AG09309 (cell line): Measurements from ENCODE around the gene IMPG1.

Experiments
- DNase-seq: peaks from one replicate; pipeline ENCODE4 v3.0.0-alpha.2; 2010; ENCODE audit warnings: low read depth
- H3K4me3 ChIP-seq: 2 replicates; pipeline ENCODE4 v1.5.1; 2011; ENCODE audit warnings: mild to moderate bottlenecking, low read depth, low read length, moderate library complexity; ENCODE audit not compliant: control insufficient read depth
- TF ChIP-seq, protein P1 (sequence below): IDR thresholded peaks from 2 replicates; pipeline ENCODE4 v1.5.1; 2011; ENCODE audit warnings: mild to moderate bottlenecking, low read depth, low read length, inconsistent platforms; ENCODE audit not compliant: insufficient read depth, control insufficient read depth; ENCODE audit errors: missing control alignments

Gene IMPG1

GRCh38 chr6:75896526-75896925 is 175.9 kb downstream of the IMPG1 start:
- TF ChIP-seq, protein P1, sequence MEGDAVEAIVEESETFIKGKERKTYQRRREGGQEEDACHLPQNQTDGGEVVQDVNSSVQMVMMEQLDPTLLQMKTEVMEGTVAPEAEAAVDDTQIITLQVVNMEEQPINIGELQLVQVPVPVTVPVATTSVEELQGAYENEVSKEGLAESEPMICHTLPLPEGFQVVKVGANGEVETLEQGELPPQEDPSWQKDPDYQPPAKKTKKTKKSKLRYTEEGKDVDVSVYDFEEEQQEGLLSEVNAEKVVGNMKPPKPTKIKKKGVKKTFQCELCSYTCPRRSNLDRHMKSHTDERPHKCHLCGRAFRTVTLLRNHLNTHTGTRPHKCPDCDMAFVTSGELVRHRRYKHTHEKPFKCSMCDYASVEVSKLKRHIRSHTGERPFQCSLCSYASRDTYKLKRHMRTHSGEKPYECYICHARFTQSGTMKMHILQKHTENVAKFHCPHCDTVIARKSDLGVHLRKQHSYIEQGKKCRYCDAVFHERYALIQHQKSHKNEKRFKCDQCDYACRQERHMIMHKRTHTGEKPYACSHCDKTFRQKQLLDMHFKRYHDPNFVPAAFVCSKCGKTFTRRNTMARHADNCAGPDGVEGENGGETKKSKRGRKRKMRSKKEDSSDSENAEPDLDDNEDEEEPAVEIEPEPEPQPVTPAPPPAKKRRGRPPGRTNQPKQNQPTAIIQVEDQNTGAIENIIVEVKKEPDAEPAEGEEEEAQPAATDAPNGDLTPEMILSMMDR = no peak
- H3K4me3 ChIP-seq = no peak overlapping the region
- DNase-seq = no peak

- DNase-seq = no peak
- TF ChIP-seq, protein P1 = no peak
- no peak overlapping the region for H3K4me3 ChIP-seq
Observed at GRCh38 chr6:75893776-75894152, 178.7 kb downstream of the IMPG1 start.

DNA sequence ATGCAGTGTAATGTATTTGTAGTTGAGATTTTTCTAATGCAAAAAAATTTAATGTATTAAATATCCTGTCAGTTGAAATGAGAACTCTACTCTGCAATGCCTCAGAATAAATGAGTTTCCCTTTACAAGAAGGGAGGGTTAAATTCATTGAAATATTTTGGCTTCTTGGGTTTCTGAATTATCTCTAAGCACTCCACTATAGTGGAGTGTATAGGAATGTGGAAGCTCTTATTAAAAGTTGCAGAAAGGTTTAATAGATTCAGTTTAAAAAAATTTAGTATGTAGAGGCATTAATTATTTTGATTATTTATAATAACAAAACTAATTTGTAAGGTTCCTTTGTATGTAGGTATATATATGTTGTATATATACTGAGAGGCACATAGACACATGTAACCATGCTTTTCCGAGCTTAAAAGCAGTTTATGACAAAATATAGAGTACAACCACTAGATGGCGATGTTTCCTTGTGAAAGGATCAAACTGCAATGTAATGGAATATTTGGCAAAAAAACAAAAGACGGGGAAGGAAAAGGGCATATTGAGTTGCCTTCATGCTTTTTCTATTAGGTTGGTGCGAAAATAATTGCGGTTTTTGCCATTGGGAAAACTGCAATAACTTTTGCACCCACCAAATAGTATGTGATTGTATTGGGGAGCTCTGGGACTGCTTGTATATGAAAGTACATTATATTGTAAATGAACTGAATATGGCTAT is 179.2 kb downstream of the IMPG1 start:
- TF ChIP-seq, protein P1 = peak; percentile 60
- H3K4me3 ChIP-seq = no peak overlapping the region
- peak; percentile 50 for DNase-seq

GRCh38 chr6:75892384-75892783 is 180.1 kb downstream of the IMPG1 start:
- H3K4me3 ChIP-seq = no peak overlapping the region
- TF ChIP-seq, protein P1 = no peak
- no peak for DNase-seq

- DNase-seq = no peak
- TF ChIP-seq, protein P1 = no peak
Observed at GRCh38 chr6:75884822-75885221, 187.6 kb downstream of the IMPG1 start.

DNA sequence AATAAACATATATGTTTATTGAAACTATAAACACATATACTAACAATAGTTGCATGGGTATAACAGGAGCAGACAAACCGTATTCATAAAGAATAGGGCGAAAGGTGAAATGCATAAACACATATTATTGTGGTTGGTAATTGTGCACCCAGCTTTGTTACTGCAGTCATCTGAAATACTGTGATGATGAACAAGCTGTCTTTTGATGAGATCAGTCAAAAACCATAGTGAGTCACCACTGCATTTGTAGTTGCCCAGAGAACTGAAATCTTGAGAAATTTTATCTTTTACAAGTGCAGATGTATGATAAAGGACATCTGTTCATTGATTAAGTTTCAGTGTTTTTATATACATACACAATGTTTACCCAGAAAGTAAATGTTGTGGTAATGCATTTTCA is 189.7 kb downstream of the IMPG1 start:
- no peak overlapping the region for H3K4me3 ChIP-seq
- peak; percentile 34 for DNase-seq
- TF ChIP-seq, protein P1 = no peak

More at GRCh38 chr6:75884822-75885221, 187.6 kb downstream of the IMPG1 start:
- H3K4me3 ChIP-seq = no peak overlapping the region
